ENCODE results near the gene RNF130. TPM values are rescaled to one million over a fixed set of nuclear protein-coding genes. Genes with fewer than 3 reads are reported as not detected.

RNF130 gene
- total and polyA plus RNA-seq, 9 of the 15 experiments (the other 6 are each of a cell fraction or from before 2014, with no cell fraction given): 5.8 to 39.4 (median 27.1) TPM

DNA sequence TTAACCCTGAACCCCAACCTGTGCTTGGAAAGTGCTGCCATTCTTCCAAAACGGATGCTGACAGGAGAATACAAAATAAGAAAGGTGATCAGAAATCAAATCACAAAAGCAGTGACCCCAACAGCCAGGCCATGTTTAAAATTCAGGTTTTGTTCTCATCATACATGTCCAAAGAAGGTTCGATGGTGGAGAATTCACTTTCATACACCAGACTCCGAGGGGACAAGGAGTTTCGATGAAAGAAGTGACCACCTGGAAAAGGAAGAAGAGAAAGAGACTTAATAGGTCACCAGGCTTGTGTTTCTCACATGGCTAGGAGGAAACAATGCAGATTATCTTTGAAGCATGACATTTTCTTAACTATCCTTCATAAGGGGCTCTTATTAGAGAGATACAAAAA, 151.4 kb downstream of the RNF130 start:
- ChIA-PET POLR2A (no interaction called here), CTCF (ENCODE audit: low intra/inter-chr PET ratio) (no interaction called here)
- no TSS peak for BruUV-seq (replicated peaks)
- no peaks in the 10 kb centered on the region for H3K9me3 ChIP-seq (replicated peaks; ENCODE audit: control insufficient read depth, insufficient read depth, low read depth, low read length)
- FAIRE-seq (no peak), ATAC-seq (no peak), DNase-seq (ENCODE audit: extremely low read depth in 1 of 4, low spot score in 3 of 4) (no peak)
- H3K36me3 ChIP-seq (ENCODE audit: control insufficient read depth, insufficient read depth, low read length): no peaks in the 10 kb centered on the region
- no peak overlapping the region for H3K4me2 ChIP-seq (ENCODE audit: insufficient read depth, low read length)
- no peak overlapping the region for H3K27ac ChIP-seq (ENCODE audit: extremely low read depth, low read depth, low read length)
- no peak for TF ChIP-seq ZKSCAN8 (CRISPR knock-in tag; IDR thresholded peaks at IDR 0.05)
- TF ChIP-seq SRF (CRISPR knock-in tag; IDR thresholded peaks at IDR 0.05): peak in 1 of 2 experiments; percentile 67; a peak in 1 of 4 replicates
- TF ChIP-seq ZNF23 (CRISPR knock-in tag; IDR thresholded peaks at IDR 0.05): no peak
- TF ChIP-seq EZH2 (IDR thresholded peaks at IDR 0.05; ENCODE audit: borderline replicate concordance, low read depth, low read length): peak; percentile 55; the same call in 1 of the 2 replicates
- TF ChIP-seq ZNF212 (CRISPR knock-in tag; IDR thresholded peaks at IDR 0.05): no peak
- TF ChIP-seq, protein P1, sequence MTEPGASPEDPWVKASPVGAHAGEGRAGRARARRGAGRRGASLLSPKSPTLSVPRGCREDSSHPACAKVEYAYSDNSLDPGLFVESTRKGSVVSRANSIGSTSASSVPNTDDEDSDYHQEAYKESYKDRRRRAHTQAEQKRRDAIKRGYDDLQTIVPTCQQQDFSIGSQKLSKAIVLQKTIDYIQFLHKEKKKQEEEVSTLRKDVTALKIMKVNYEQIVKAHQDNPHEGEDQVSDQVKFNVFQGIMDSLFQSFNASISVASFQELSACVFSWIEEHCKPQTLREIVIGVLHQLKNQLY (CRISPR knock-in tag; conservative IDR thresholded peaks at IDR 0.05): no peak
- in situ Hi-C loops (cut with MboI) (no loop called here), intact Hi-C loops (cut with micrococcal nuclease) (no loop called here)
- H2AFZ ChIP-seq (ENCODE audit: low read depth, low read length): no peak overlapping the region
- WGBS (ENCODE audit: insufficient coverage, low coverage, missing lambda C conversion rate): 3% methylated on average over 4 of the region's 4 CpGs
- peaks cover 47 to 61% of the 10 kb centered on the region in 2 experiments for H3K27me3 ChIP-seq (ENCODE audit: control insufficient read depth in 2 of 2, insufficient read depth in 2 of 2, low read length in 2 of 2)
- no peaks in the 10 kb centered on the region for H3K79me2 ChIP-seq (ENCODE audit: control insufficient read depth, insufficient read depth, low read length)
- H3K9ac ChIP-seq (ENCODE audit: insufficient read depth in 1 of 2, low read depth in 2 of 2, low read length in 2 of 2): no peak overlapping the region
- peaks cover 0 to 4% of the 10 kb centered on the region in 2 experiments; a peak in 2 of 5 replicates for H3K4me1 ChIP-seq (replicated peaks in 1 of 2; ENCODE audit: control insufficient read depth in 2 of 2, insufficient read depth in 2 of 2, low read length in 2 of 2)
- no peaks in the 10 kb centered on the region for H4K20me1 ChIP-seq (replicated peaks; ENCODE audit: control insufficient read depth, insufficient read depth, low read length)
- no peaks in the 10 kb centered on the region for H3K9me1 ChIP-seq (ENCODE audit: control insufficient read depth, insufficient read depth, low read length)
- no peak overlapping the region for H3K4me3 ChIP-seq
